ENCODE results near the gene ANKMY2. TPM values are rescaled to one million over a fixed set of nuclear protein-coding genes. Genes with fewer than 3 reads are reported as not detected.
A peak's percentile ranks its signal among the peaks of the same experiment; 100 is the strongest.

Gene ANKMY2
- total RNA-seq, 2 donors from 2014 or later: 17.8 to 31.4 TPM

DNA sequence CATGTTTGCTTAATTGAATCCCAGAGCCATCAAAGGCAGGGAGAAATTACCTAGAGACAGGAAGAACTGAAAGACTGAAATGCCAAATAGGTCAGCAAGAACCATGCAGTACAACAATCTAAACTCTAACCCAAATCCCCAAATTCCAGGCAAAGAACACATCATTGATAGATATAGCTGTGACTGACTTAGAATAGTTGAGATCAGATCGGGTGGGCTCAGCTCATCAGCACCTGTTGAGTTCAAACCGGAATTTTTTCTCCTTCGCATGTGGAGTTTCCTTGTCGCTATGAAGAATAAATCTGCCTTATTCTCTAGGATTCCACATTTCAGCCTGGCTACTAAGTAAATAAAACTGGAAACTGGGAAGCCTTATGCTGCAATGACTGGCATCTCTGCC is 1.4 kb downstream of the ANKMY2 start:
- peak overlapping the region; percentile 96 for H3K4me3 ChIP-seq
- TF ChIP-seq CTCF (IDR thresholded peaks at IDR 0.05): no peak
- peaks cover 9% of the 10 kb centered on the region for H3K4me1 ChIP-seq
- peak overlapping the region; percentile 91 for H3K27ac ChIP-seq
- intact Hi-C loops (cut with DNase I): no loop called here
- no peaks in the 10 kb centered on the region for H3K27me3 ChIP-seq
- H3K9me3 ChIP-seq: no peaks in the 10 kb centered on the region
- H3K36me3 ChIP-seq: no peaks in the 10 kb centered on the region
- H3K9ac ChIP-seq (ENCODE audit: low read depth in 2 of 2, low read length in 2 of 2): peak overlapping the region; percentile 84 to 88
- DNase-seq: no peak

GRCh38 chr7:16638282-16639280 is 7.0 kb downstream of the ANKMY2 start:
- intact Hi-C loops (cut with DNase I): no loop called here
- Histone ChIP-seq H3K27ac (no peak overlapping the region), H3K9me3 (no peaks in the 10 kb centered on the region), H3K4me1 (peaks cover 4% of the 10 kb centered on the region), H3K4me3 (no peak overlapping the region), H3K9ac (ENCODE audit: low read depth in 2 of 2, low read length in 2 of 2) (no peak overlapping the region), H3K36me3 (no peaks in the 10 kb centered on the region), H3K27me3 (no peaks in the 10 kb centered on the region)
- no peak for TF ChIP-seq CTCF (IDR thresholded peaks at IDR 0.05)
- DNase-seq: no peak

DNA sequence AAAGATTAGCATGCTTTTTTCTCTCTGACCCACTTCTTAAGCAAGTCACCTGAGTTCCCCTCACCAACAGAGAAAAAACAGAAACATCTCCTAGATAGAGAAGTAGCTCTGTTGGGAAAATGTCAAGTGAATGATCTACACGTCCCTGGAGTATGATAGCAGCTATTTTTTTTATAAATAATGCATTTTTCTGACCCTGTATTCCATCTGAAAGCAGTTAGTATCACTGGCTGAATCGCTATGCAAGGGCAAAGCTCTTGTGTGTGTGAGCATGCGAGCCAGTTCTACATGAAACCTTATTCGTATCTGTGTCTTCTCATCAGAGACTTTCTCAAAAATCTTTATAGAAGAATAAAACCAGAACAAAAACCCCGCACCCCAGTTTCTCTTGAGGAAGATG is 8.2 kb downstream of the ANKMY2 start:
- Histone ChIP-seq H3K9ac (ENCODE audit: low read depth in 2 of 2, low read length in 2 of 2) (no peak overlapping the region), H3K27me3 (no peaks in the 10 kb centered on the region), H3K27ac (no peak overlapping the region), H3K4me1 (no peaks in the 10 kb centered on the region), H3K4me3 (no peak overlapping the region), H3K9me3 (no peaks in the 10 kb centered on the region), H3K36me3 (no peaks in the 10 kb centered on the region)
- no peak for TF ChIP-seq CTCF (IDR thresholded peaks at IDR 0.05)
- DNase-seq: no peak
- intact Hi-C loops (cut with DNase I): no loop called here

DNA sequence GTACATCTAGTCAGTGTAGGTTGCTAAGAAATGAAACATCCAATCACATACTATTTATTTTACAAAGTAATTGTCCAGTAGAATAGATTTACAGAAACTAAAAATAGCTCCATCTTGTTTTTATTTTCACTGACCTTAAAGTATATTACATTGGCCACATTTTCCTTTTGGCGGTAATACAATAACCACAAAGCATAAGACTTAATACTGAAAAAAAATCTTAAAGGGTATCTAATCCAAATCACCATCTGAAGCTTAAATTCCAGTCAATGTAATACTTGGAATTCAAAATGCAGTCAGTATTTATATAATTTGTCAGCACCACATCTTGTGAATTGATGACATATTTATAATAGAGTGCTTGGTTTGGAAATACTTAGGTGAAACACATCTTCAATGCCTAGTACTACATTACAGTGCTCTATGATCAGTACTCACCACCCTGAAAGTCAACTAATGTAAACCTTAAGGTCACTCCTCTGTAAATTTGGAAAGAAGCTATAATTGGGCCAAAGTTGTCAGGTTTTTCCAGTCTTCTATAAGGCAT is 8.9 kb downstream of the ANKMY2 start:
- no peak for DNase-seq
- H3K27ac ChIP-seq: no peak overlapping the region
- H3K9me3 ChIP-seq: no peaks in the 10 kb centered on the region
- no peaks in the 10 kb centered on the region for H3K4me1 ChIP-seq
- H3K36me3 ChIP-seq: no peaks in the 10 kb centered on the region
- no peak overlapping the region for H3K9ac ChIP-seq (ENCODE audit: low read depth in 2 of 2, low read length in 2 of 2)
- TF ChIP-seq CTCF (IDR thresholded peaks at IDR 0.05): no peak
- H3K4me3 ChIP-seq: no peak overlapping the region
- no peaks in the 10 kb centered on the region for H3K27me3 ChIP-seq
- intact Hi-C loops (cut with DNase I): no loop called here

DNA sequence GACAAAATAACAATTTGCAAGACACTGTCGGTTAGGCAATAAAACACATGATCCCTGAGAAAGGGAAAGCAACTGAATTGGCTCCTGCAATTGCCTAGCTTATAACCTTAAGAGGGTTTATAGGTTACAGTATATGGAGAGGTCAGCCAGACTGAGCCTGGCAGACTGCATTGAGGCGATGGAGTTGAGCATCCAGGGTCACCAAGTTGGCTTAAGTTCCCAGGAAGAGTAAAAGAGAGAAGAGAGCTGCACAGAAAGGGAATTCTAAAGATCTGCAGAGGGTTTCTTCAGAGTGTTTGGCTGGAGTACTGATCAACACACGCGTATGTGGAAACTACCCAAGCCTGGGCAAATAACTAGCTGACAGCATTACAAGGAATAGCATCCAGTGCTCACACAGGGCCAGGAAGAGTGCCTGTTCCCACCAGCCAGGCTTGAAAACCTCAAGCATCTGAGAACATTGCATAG is 11.2 kb downstream of the ANKMY2 start:
- intact Hi-C loops (cut with DNase I): no loop called here
- no peak overlapping the region for H3K4me3 ChIP-seq

More for the DNA sequence above, 11.2 kb downstream of the ANKMY2 start:
- no peaks in the 10 kb centered on the region for H3K36me3 ChIP-seq
- H3K27ac ChIP-seq: peak overlapping the region; percentile 67
- peak overlapping the region in 1 of 2 donors; percentile 35 for H3K9ac ChIP-seq (ENCODE audit: low read depth in 2 of 2, low read length in 2 of 2)
- TF ChIP-seq CTCF (IDR thresholded peaks at IDR 0.05): no peak
- H3K9me3 ChIP-seq: no peaks in the 10 kb centered on the region
- peak; percentile 43 for DNase-seq
- no peaks in the 10 kb centered on the region for H3K4me1 ChIP-seq
- H3K27me3 ChIP-seq: no peaks in the 10 kb centered on the region
